ENCODE data around the gene TMPRSS11D. TPM values are rescaled to one million over a fixed set of nuclear protein-coding genes. Genes with fewer than 3 reads are reported as not detected.

TMPRSS11D gene
- total and polyA plus RNA-seq, 2 of the 8 experiments (the other 6 are each of a cell fraction or from before 2014, with no cell fraction given) = not detected

DNA sequence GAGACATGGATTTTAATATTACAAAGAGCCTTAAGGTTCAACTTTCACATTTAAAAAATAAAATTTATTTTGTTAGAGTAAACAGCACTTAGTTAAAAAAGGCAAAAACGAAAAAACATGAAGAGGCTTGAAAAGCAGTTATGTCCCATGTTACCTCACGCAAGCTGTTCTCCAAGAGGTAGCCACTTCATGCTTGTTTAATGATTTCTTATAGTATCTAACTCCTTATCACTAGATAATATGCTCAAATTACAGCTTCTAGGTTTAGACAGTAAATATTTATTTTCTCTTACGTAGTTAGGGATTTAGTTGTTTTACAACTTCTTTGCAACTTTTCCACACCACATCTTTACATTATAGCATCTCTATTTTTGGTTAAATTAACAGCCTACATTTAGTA, 27.8 kb upstream of the TMPRSS11D start (continued):
- TF ChIP-seq CHD7 (IDR thresholded peaks at IDR 0.05; ENCODE audit: insufficient replicate concordance, low read length) (no peak), KDM4A (IDR thresholded peaks at IDR 0.05; ENCODE audit: low read depth, low read length, severe bottlenecking) (no peak)
